ENCODE measurements around the gene TSC22D3. TPM values are rescaled to one million over a fixed set of nuclear protein-coding genes. Genes with fewer than 3 reads are reported as not detected.

The TSC22D3 gene
- total and polyA plus RNA-seq, 2 experiments from 2014 or later: 235 to 297 TPM

DNA sequence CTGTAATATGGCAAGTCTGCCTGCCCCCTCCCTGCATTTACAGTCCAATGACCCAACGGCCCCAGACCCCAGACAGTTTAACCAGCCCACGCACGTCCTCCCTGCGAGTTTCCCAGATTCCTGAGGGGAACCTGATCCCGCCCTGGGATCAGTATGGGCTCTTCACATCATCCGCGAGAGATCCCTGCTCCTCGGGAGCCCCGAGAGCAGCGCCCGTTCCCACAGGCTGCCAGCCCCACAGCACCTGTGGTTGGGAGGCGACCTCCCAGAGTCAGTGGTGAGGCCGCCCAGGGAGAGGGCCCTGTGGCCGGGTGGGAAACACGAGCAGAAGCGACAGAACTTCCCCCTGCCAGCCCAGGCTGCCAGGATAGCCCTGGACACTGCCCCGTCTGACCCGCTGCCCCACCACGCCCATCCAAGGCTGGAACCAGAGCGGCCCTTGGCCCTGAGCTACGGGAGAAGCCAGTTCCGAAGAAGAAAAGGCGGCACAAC, 32.8 kb downstream of the TSC22D3 start:
- no peak for DNase-seq (ENCODE audit: low read depth in 1 of 2, low spot score in 1 of 2)
- no peaks in the 10 kb centered on the region for H3K27me3 ChIP-seq

DNA sequence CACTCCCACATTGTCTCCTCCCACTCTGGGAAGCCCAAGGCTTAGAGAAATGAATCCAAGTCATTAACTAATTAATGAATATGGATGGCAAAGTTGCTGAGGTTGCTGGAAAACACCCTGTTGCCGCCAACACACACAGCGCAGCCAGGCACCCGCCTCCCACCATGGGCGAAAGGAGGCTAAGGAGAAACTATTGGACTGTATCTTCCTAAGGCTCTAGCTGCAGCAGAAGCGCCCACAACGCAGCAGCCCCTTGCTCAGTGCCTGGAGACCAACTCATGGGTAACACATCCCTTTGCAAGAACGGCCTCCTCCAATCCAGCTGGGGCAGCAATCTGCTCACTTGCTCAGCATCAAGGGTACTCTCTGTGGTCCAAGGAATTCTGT, 34.2 kb downstream of the TSC22D3 start:
- peak overlapping the region; percentile 91 for H3K27ac ChIP-seq
- no peaks in the 10 kb centered on the region for H3K36me3 ChIP-seq
- H3K9me3 ChIP-seq (ENCODE audit: low read depth): no peaks in the 10 kb centered on the region
- peaks cover 49% of the 10 kb centered on the region for H3K4me1 ChIP-seq (ENCODE audit: low read depth)
- no peak overlapping the region for H3K4me3 ChIP-seq
- TF ChIP-seq, protein P1, sequence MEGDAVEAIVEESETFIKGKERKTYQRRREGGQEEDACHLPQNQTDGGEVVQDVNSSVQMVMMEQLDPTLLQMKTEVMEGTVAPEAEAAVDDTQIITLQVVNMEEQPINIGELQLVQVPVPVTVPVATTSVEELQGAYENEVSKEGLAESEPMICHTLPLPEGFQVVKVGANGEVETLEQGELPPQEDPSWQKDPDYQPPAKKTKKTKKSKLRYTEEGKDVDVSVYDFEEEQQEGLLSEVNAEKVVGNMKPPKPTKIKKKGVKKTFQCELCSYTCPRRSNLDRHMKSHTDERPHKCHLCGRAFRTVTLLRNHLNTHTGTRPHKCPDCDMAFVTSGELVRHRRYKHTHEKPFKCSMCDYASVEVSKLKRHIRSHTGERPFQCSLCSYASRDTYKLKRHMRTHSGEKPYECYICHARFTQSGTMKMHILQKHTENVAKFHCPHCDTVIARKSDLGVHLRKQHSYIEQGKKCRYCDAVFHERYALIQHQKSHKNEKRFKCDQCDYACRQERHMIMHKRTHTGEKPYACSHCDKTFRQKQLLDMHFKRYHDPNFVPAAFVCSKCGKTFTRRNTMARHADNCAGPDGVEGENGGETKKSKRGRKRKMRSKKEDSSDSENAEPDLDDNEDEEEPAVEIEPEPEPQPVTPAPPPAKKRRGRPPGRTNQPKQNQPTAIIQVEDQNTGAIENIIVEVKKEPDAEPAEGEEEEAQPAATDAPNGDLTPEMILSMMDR (IDR thresholded peaks at IDR 0.05; ENCODE audit: low read depth, low read length): no peak
- no peak for DNase-seq (ENCODE audit: low read depth in 1 of 2, low spot score in 1 of 2)
- no peaks in the 10 kb centered on the region for H3K27me3 ChIP-seq

More for the DNA sequence above, 32.8 kb downstream of the TSC22D3 start:
- no peak overlapping the region for H3K4me3 ChIP-seq
- peak overlapping the region; percentile 91 for H3K27ac ChIP-seq
- no peaks in the 10 kb centered on the region for H3K9me3 ChIP-seq (ENCODE audit: low read depth)
- TF ChIP-seq, protein P1 (IDR thresholded peaks at IDR 0.05; ENCODE audit: low read depth, low read length): no peak
- no peaks in the 10 kb centered on the region for H3K36me3 ChIP-seq
- H3K4me1 ChIP-seq (ENCODE audit: low read depth): peaks cover 52% of the 10 kb centered on the region

DNA sequence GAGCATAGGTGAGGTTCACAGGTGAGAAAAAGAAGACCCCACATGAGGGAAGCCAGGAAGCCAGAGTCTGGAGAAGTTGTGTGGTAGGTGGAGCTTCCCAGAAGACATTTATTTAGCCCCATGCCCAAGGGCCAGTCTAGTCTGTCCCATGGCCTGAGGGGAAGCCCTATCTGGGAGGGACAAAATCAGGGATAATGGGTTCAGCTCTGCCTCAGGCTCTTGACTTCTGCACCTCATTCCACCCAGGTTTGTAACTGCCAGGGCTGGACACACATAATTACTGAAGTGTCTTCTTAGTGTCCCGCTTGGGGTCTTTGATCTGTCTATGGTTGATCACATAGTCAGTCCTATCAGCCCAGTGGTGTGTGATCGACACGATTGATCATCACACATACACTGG, 36.0 kb downstream of the TSC22D3 start:
- H3K9me3 ChIP-seq (ENCODE audit: low read depth): no peaks in the 10 kb centered on the region
- peaks cover 37% of the 10 kb centered on the region for H3K4me1 ChIP-seq (ENCODE audit: low read depth)

DNA sequence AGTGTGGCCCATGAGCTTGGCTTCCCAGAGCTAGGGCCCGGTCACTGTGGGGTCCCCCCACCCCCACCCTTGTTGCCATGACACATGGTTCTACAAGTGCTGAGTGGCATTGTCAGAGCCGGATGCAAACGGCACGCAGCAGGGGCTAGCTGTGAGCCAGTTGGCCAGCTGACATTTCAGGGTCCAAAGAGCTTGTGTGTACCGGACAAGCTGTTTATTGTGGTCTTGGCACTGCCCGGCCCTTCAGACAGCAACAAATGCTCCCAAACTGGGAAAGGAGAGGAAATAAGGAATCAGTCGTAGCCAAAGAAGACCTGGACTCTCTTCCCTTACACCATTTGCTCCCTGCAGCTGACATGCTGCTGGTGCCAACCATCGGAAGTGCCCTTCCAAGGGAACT, 36.8 kb downstream of the TSC22D3 start:
- H3K27me3 ChIP-seq: no peaks in the 10 kb centered on the region
- H3K27ac ChIP-seq: no peak overlapping the region

More for the DNA sequence above, 36.0 kb downstream of the TSC22D3 start:
- H3K27ac ChIP-seq: no peak overlapping the region
- H3K36me3 ChIP-seq: no peaks in the 10 kb centered on the region
- no peak for DNase-seq (ENCODE audit: low read depth in 1 of 2, low spot score in 1 of 2)
- H3K27me3 ChIP-seq: no peaks in the 10 kb centered on the region
- TF ChIP-seq, protein P1 (IDR thresholded peaks at IDR 0.05; ENCODE audit: low read depth, low read length): no peak
- H3K4me3 ChIP-seq: no peak overlapping the region

DNA sequence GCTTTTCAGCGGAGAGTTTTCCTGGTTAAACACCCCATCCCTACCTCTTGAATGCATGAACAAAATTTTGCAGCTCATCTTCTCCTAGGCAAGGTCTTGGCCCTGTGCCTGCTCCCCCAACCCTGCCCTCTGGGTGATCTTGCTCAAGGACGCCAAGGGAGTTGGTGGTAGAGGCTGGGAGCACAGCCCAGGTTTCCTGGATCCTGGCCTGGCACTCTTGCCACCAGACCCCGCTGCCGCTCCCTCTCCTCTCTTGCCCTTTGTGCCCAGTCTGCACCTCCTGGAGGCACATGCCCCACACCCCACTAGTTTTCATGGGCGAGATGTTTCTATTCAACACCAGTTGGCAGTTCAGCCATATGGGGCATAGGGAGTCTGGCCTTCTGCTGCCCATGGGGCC, 37.3 kb downstream of the TSC22D3 start:
- Histone ChIP-seq H3K36me3 (no peaks in the 10 kb centered on the region), H3K4me3 (no peak overlapping the region), H3K27me3 (no peaks in the 10 kb centered on the region), H3K4me1 (ENCODE audit: low read depth) (peaks cover 41% of the 10 kb centered on the region), H3K27ac (no peak overlapping the region), H3K9me3 (ENCODE audit: low read depth) (no peaks in the 10 kb centered on the region)
- TF ChIP-seq, protein P1 (IDR thresholded peaks at IDR 0.05; ENCODE audit: low read depth, low read length): no peak
- no peak for DNase-seq (ENCODE audit: low read depth in 1 of 2, low spot score in 1 of 2)

More for the DNA sequence above, 36.8 kb downstream of the TSC22D3 start:
- H3K9me3 ChIP-seq (ENCODE audit: low read depth): no peaks in the 10 kb centered on the region
- H3K4me1 ChIP-seq (ENCODE audit: low read depth): peaks cover 41% of the 10 kb centered on the region
- TF ChIP-seq, protein P1 (IDR thresholded peaks at IDR 0.05; ENCODE audit: low read depth, low read length): no peak
- H3K36me3 ChIP-seq: no peaks in the 10 kb centered on the region
- DNase-seq (ENCODE audit: low read depth in 1 of 2, low spot score in 1 of 2): no peak
- H3K4me3 ChIP-seq: no peak overlapping the region
